ENCODE results near the gene GYG1.

The GYG1 gene

DNA sequence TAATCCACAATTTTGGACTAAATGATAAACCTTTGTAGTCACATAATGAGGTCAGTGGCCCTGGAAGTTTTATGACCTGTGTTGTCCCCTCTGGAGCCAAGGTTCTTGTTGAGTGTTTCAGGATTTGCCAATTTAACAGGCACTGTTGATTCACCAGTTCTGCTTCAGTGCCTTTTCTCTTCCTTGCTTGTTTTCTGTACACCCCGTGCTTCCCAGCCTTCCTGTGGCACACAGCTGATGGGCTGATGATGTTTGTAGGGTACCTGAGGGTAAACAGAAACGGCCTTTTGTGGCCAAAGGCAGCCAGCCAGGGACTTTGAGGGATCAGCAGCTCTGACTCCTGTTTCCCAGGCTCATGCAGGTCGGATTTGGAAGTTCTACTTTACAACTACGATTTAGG lies 13.3 kb downstream of the GYG1 start:
- DNase-seq (ENCODE audit: low read depth), result peak; percentile 72
- no peak overlapping the region for H3K4me3 ChIP-seq (ENCODE audit: control insufficient read depth, low read depth, low read length)
- TF ChIP-seq, protein P1, sequence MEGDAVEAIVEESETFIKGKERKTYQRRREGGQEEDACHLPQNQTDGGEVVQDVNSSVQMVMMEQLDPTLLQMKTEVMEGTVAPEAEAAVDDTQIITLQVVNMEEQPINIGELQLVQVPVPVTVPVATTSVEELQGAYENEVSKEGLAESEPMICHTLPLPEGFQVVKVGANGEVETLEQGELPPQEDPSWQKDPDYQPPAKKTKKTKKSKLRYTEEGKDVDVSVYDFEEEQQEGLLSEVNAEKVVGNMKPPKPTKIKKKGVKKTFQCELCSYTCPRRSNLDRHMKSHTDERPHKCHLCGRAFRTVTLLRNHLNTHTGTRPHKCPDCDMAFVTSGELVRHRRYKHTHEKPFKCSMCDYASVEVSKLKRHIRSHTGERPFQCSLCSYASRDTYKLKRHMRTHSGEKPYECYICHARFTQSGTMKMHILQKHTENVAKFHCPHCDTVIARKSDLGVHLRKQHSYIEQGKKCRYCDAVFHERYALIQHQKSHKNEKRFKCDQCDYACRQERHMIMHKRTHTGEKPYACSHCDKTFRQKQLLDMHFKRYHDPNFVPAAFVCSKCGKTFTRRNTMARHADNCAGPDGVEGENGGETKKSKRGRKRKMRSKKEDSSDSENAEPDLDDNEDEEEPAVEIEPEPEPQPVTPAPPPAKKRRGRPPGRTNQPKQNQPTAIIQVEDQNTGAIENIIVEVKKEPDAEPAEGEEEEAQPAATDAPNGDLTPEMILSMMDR (conservative IDR thresholded peaks at IDR 0.05; ENCODE audit: control insufficient read depth, insufficient read depth, low read depth, low read length), result no peak

DNA sequence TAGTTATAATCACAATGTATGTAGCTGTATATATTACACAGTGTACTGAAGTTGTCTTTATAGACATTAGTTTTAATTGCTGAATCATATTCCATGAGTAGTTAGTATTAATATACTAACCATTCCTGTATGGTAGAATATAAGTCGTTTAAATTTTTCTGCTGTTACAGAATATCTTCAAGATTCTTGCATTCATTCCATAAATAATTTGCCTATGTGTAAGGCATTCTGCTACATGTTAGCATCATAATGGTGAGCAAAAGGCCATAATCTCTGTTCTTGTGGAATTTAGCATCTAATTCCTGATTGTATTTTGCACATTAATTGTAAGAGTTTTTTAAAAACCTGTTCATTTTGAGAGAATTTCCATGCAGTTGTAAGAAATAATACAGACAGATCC lies 14.1 kb downstream of the GYG1 start:
- H3K4me3 ChIP-seq (ENCODE audit: control insufficient read depth, low read depth, low read length), result no peak overlapping the region
- TF ChIP-seq, protein P1 (conservative IDR thresholded peaks at IDR 0.05; ENCODE audit: control insufficient read depth, insufficient read depth, low read depth, low read length), result no peak
- no peak for DNase-seq (ENCODE audit: low read depth)

DNA sequence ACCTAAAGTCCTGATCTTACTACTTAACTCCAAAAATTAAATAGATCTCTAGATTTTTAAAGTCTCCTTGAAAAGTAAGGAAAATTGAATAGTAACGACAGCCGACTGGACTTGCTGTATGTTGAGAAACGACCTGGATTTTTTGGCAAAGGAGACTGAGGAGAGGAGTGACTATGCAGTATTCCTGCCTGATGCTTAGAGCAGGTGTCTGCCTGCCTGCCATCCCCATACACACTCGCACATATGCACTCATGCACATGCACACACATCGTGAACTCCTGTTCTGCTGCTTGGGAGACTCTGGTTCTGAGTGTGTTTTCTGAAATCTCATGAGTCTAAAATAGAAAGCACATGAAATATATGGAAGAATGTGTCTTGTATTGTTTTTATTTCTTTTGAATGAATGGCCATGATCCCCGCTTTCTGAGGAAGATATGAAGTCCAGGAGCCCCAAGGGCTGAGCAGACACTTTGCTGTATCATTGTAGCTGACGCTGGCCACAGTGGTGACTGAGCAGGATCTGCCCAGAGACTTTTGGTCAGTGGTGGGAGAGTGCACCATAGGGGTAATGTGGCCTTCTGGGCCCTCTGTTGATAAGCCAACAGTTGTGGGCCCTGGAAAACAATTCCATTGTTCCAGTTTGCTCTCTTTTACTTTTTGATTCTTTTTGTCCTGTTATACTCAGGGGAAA lies 16.4 kb downstream of the GYG1 start:
- DNase-seq (ENCODE audit: low read depth), result no peak
- TF ChIP-seq, protein P1 (conservative IDR thresholded peaks at IDR 0.05; ENCODE audit: control insufficient read depth, insufficient read depth, low read depth, low read length), result no peak
- H3K4me3 ChIP-seq (ENCODE audit: control insufficient read depth, low read depth, low read length), result no peak overlapping the region

DNA sequence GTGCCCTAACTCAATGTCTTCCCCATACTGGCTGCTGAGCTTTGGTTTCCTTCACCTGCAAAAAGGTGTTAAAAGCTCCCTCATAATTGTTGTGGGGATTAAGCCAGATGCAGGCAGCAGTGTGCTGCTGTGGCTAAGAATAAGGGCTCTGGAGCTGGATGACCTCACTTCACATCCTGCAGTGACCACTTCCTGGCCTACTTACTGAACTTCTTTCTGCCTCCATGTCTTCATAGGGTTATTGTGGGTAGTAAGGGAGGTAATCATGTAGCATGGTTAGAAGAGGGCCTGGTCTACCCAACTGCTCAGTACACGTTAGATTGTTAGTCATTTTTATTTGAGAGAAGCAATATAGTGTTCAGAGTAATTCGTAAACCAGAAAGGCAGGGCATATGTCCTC lies 18.4 kb downstream of the GYG1 start:
- DNase-seq (ENCODE audit: low read depth), result peak; percentile 19
- TF ChIP-seq, protein P1 (conservative IDR thresholded peaks at IDR 0.05; ENCODE audit: control insufficient read depth, insufficient read depth, low read depth, low read length), result no peak
- H3K4me3 ChIP-seq (ENCODE audit: control insufficient read depth, low read depth, low read length), result no peak overlapping the region

DNA sequence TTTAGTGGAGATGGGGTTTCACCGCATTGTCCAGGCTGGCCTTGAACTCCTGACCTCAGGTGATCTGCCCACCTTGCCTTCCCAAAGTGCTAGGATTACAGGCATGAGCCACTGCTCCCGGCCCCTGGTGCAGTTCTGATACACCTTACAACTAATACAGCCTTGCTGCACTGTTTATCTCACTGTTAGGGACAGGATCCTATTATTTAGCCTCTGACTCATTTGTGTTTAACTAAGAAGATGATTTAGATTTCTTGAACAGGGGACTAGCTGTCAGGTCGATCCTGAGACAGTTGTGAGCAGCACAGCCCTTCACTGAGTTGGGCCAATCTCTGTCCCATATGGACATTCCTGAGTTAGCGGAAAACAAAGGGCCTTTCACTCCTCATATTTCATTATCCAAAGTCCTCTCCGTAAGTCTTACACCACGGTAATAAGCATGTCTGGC lies 19.2 kb downstream of the GYG1 start:
- no peak for DNase-seq (ENCODE audit: low read depth)
- TF ChIP-seq, protein P1 (conservative IDR thresholded peaks at IDR 0.05; ENCODE audit: control insufficient read depth, insufficient read depth, low read depth, low read length), result no peak
- no peak overlapping the region for H3K4me3 ChIP-seq (ENCODE audit: control insufficient read depth, low read depth, low read length)

DNA sequence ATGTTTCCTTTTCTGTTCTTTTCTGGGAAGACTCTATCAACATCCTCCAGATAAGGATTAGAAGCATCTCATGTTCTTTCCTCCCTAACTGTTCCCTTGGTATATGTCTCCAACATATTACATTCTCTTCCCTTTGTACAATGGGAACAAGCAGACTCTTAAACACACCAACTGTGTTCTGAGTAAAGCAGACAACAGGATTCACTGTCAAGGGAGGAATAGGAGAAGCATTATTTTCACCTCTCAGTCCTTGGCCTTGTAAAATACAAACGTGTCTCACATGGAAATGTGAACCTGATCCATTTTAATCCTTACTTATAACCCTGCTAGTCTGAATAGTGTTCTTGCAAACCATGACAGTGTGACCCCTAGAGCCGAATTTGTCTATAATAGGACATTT lies 19.6 kb downstream of the GYG1 start:
- no peak overlapping the region for H3K4me3 ChIP-seq (ENCODE audit: control insufficient read depth, low read depth, low read length)
- no peak for DNase-seq (ENCODE audit: low read depth)
- TF ChIP-seq, protein P1 (conservative IDR thresholded peaks at IDR 0.05; ENCODE audit: control insufficient read depth, insufficient read depth, low read depth, low read length), result no peak

Data from fibroblast of mammary gland (primary cell).